Epithelial cell of esophagus (primary cell): ENCODE results near the gene CCL18.
"Not testable (repeated sequence)": the region's sequence is repeated elsewhere in the genome, so short reads cannot be mapped to it uniquely, and the experiment has no call there.

ENCODE experiments used
- DNase-seq: peaks from one replicate; pipeline ENCODE4 v3.0.0; 2010; ENCODE audit warnings: low read depth
- H3K4me3 ChIP-seq: 2 replicates; pipeline ENCODE4 v1.5.1; 2011; ENCODE audit warnings: mild to moderate bottlenecking, low read length, control low read depth
- TF ChIP-seq, protein P1 (sequence below): IDR thresholded peaks from 2 replicates; pipeline ENCODE4 v1.5.1; 2011; ENCODE audit warnings: low read depth, mild to moderate bottlenecking, low read length, control low read depth, inconsistent platforms; ENCODE audit not compliant: insufficient read depth; ENCODE audit errors: missing control alignments

The CCL18 gene

DNA sequence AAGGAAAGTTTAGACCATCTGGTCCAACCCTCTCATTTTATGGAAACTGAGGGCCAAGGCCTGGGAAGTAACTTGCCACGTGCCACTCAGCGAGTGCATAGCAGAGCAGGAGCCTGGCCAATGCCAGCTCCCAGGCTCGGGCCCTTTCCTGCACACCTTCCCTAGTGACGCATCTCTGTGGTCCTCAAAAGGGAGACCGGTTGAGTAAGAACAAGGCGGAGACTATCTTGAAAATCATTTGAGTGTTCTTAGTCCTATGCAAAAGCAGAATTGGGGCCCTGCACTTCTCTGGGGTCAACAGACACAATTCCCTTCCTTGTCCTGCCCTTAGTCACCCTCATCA is 42.4 kb downstream of the CCL18 start:
- TF ChIP-seq, protein P1, sequence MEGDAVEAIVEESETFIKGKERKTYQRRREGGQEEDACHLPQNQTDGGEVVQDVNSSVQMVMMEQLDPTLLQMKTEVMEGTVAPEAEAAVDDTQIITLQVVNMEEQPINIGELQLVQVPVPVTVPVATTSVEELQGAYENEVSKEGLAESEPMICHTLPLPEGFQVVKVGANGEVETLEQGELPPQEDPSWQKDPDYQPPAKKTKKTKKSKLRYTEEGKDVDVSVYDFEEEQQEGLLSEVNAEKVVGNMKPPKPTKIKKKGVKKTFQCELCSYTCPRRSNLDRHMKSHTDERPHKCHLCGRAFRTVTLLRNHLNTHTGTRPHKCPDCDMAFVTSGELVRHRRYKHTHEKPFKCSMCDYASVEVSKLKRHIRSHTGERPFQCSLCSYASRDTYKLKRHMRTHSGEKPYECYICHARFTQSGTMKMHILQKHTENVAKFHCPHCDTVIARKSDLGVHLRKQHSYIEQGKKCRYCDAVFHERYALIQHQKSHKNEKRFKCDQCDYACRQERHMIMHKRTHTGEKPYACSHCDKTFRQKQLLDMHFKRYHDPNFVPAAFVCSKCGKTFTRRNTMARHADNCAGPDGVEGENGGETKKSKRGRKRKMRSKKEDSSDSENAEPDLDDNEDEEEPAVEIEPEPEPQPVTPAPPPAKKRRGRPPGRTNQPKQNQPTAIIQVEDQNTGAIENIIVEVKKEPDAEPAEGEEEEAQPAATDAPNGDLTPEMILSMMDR, result no peak
- no peak for DNase-seq
- H3K4me3 ChIP-seq, result no peak overlapping the region

DNA sequence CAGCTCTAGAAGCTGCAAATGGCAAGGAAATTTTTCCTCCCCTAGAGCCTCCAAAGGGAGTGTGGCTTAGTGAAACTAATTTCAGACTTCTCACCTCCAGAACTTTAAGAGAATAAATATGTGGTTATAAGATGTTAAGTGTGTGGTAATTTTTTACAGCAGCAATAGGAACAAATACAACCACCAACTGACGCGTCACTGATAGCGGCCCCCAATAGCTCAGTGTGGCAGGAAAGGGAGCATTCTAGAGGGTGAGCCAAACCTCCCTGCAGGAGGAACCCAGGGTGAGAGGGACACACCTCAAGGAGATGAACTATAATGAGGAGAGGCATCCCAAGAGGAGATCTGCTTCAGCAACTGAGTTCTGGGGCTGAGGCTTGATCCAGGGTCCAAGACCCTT is 43.6 kb downstream of the CCL18 start:
- TF ChIP-seq, protein P1, result no peak
- H3K4me3 ChIP-seq, result no peak overlapping the region
- no peak for DNase-seq

DNA sequence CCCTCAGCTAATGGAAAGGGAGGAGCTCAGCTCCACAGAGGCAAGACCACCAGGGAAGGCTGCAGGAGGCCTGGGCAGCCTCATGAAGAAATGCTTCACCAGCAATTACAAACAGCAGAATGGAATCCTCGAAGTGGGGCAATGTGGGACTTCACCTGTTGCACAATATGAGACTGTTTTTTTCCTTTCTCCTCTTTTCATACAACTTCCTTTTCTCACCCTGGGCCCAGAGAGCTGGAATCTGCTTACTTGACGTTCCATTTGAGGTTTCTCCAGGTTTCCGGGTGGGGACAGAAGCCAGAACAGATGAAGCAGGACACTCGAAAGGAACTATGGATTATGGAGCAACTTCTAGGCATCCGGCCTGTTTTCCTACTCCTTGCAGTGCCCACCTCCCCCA is 44.2 kb downstream of the CCL18 start:
- H3K4me3 ChIP-seq, DNase-seq: not testable (repeated sequence)

DNA sequence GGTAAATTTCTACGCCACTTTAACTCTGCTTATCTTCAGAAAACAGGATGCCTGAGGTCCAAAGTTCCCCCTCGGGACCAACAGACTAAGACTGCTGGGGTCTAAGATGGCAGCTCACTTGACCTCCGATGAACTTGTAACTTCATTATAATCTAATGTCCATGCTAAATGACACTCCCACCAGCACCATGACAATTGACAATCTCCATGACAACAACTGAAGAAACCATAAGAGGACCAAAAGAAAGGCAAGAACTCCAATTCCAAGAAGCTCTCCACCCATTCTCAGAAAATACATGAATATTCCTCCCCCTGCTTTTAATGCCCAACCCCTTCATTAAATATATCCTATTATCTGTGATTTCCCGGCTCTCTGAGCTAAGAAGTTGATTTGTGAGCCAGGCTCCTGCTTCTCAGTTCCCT is 47.0 kb downstream of the CCL18 start:
- TF ChIP-seq, protein P1, result no peak
- H3K4me3 ChIP-seq, result no peak overlapping the region
- DNase-seq, result no peak

DNA sequence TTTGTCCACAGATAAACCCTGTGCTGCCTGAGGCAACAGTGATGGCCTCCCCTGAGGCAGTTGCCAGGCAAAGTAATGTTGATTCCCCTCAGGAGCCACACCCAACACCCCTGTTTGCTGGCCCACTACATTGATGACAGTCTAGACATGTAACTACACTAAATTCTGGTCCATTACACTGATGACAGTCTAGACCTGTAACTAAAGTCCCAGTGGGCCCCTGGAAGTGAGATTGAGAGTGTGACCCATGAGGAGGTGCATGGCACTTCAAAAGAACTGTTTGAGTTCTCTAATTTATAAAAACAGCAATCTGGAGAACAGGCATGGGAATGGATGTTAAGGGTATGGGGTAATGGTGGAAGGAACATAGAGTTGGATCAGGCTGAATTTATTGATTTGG is 48.5 kb downstream of the CCL18 start:
- no peak overlapping the region for H3K4me3 ChIP-seq
- no peak for DNase-seq
- TF ChIP-seq, protein P1, result no peak

DNA sequence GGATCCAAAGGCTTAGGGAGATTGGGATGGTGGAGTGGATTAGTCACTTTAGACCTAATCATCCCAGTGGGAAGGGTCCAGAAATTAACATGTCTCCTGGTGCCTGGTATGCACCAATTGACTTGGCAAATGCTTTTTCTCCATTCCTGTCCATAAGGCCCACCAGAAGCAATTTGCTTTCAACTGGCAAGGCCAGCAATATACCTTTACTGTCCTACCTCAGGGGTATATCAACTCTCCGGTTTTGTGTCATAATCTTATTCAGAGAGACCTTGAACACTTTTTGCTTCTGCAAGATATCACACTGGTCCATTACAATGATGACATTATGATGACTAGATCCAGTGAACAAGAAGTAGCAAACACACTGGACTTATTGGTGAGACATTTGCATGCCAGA is 49.1 kb downstream of the CCL18 start:
- H3K4me3 ChIP-seq, result not testable (repeated sequence)

DNA sequence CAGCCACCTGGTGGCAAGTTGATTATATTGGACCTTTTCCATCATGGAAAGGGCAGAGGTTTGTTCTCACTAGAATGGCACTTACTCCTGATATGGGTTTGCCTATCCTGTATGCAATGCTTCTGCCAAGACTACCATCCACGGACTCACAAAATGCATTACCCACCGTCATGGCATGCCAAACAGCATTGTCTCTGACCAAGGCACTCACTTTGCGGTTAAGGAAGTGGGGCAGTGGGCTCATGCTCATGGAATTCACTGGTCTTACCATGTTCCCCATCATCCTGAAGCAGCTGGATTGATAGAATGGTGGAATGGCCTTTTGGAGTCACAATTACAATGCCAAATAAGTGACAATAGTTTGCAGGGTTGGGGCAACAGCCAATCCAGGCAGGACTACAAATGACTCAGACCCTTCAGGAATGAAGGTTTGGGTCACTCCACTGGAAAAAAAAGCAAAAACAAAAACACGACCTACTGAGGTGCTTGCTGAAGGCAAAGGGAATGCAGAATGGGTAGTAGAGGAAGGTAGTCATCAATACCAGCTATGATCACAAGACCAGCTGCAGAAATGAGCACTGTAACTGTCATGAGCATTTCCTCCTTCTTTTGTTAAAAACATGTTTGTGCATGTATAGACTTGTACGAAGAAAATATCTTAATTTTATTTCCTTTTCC is 51.0 kb downstream of the CCL18 start:
- peak; percentile 72 for DNase-seq

More for the DNA sequence above, 49.1 kb downstream of the CCL18 start:
- DNase-seq, result not testable (repeated sequence)

DNA sequence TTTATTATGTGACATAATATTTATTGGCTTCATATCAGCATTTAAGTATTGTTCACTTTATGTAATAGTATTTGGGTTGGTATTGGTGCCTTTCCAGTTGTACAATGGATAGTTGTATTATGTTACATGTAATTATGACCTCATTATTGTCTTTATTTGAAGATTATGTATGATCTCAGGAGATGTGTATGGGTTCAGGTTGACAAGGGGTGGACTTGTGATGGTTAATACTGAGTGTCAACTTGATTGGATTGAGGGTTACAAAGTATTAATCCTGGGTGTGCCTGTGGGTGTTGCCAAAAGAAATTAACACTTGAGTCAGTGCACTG is 51.5 kb downstream of the CCL18 start:
- DNase-seq, result not testable (repeated sequence)

More for the DNA sequence above, 51.0 kb downstream of the CCL18 start:
- not testable (repeated sequence) for H3K4me3 ChIP-seq

DNA sequence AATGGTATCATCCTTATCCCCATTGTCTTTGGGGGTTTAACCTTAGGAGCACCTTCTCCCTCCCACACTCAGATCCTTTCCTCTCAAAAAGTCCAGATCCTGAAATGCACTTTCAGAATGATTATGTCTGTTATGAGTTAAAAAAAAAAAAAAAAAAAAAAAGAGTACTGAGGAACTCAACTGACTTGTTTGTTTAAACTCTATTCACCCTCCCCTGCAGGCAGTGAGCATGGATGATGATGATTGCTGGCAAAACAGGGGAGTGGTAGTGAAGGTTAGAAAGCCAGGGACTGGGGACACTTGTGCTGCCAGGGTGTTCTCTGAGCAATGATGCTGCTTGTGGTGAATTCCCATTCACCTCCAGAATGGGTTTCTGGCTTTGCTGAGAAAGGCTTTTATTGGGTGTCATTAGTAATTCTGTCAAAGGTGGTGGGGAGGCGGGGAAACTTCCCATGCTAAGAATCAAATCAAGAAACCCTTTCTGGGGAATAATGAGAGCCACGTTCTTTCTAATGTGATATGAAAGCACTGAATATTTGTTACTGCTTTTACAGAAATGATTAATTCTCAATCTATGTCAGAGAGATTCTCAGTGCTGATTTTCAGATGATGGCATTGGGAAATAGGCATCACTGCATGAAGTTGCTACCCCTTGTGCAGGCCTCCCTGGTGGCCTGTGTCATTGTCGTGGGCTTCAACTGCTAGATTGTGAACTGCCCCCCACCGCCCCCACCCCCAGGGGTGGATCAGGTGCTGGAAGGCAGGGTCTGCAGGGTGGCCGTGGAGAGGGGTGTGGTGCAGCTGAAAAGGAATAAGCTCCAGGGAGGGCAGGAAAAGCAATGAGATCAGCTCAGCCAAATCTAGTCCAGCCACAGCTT is 53.7 kb downstream of the CCL18 start:
- TF ChIP-seq, protein P1, result no peak
- DNase-seq, result no peak

More for the DNA sequence above, 51.5 kb downstream of the CCL18 start:
- not testable (repeated sequence) for H3K4me3 ChIP-seq

More for the DNA sequence above, 53.7 kb downstream of the CCL18 start:
- H3K4me3 ChIP-seq, result no peak overlapping the region
